K562 (cell line): ENCODE results near the gene HTR3B. TPM values are rescaled to one million over a fixed set of nuclear protein-coding genes. Genes with fewer than 3 reads are reported as not detected.

Source experiments
- ATF3 ChIP-seq, 2 experiments: fragments of 450-650 bp in 1 of 2; sonication (generic) in 1 of 2; formaldehyde crosslinking in 1 of 2; IDR thresholded peaks in 1 of 2; conservative IDR thresholded peaks in 1 of 2; 2 replicates each; pipeline versions ENCODE4 v1.6.1 to v1.8.1; 2016 to 2023; ENCODE audit warnings: mild to moderate bottlenecking in 2 of 2, moderate library complexity in 2 of 2, inconsistent platforms in 1 of 2, missing genetic modification reagents in 1 of 2
- CREB1 ChIP-seq, 2 experiments: sonication (generic) in 1 of 2; formaldehyde crosslinking in 1 of 2; IDR thresholded peaks; 2 replicates each; pipeline versions ENCODE4 v1.6.1 to v1.8.0; 2012 to 2022; ENCODE audit warnings: inconsistent platforms in 1 of 2, mild to moderate bottlenecking in 1 of 2, missing genetic modification reagents in 1 of 2, moderate library complexity in 1 of 2
- CUX1 ChIP-seq: fragments of 200-800 bp; sonication (Bioruptor generic); IDR thresholded peaks from 2 replicates; pipeline ENCODE4 v1.6.1; 2016; ENCODE audit warnings: missing genetic modification characterization, missing compliant biosample characterization
- KDM5B ChIP-seq: fragments of 200-600 bp; sonication (generic); IDR thresholded peaks from 2 replicates; pipeline ENCODE4 v1.6.1; 2012; ENCODE audit warnings: low read depth, mild to moderate bottlenecking, moderate library complexity, low read length, control low read depth, inconsistent platforms; ENCODE audit not compliant: insufficient replicate concordance
- SMC3 ChIP-seq: conservative IDR thresholded peaks from 2 replicates; pipeline ENCODE4 v1.6.1; 2011; ENCODE audit warnings: low read depth, low read length, improper control_type of control experiment; ENCODE audit not compliant: insufficient read depth
- TEAD1 ChIP-seq, 2 experiments: fragments of 450-650 bp in 1 of 2; sonication (generic) in 1 of 2; formaldehyde crosslinking; IDR thresholded peaks; 2 replicates each; pipeline versions ENCODE4 v1.4.0 to v1.8.0; 2020 to 2022; ENCODE audit warnings: mild to moderate bottlenecking in 2 of 2, missing genetic modification reagents in 1 of 2
- VEZF1 ChIP-seq: fragments of 200-800 bp; sonication (Bioruptor generic); IDR thresholded peaks from 2 replicates; pipeline ENCODE4 v1.6.1; 2017; ENCODE audit warnings: missing genetic modification characterization, missing compliant biosample characterization
- ZFX ChIP-seq: sonication (generic); formaldehyde crosslinking; IDR thresholded peaks from 2 replicates; pipeline ENCODE4 v1.8.0; 2022; ENCODE audit warnings: mild to moderate bottlenecking, missing genetic modification reagents, moderate library complexity
- ZKSCAN1 ChIP-seq: fragments of 150-350 bp; IDR thresholded peaks from 2 replicates; pipeline ENCODE4 v1.6.1; 2016; ENCODE audit warnings: low read depth, low read length
- polyA plus RNA-seq, 8 experiments: library from polyadenylated mRNA; depleted of rRNA in 4 of 8; stranded (reverse) in 5 of 8; unstranded in 3 of 8; fragments of >200 nt; fragmentation: Nextera tagmentation in 2 of 8; fragmentation: Illumina TruSeq in 1 of 8; extraction: Ambion mirVana in 2 of 8; extraction: Trizol in 1 of 8; gene quantifications; 2 replicates each; pipeline versions ENCODE4 v1.2.1 to v1.2.3, GENCODE V29; 2011 to 2014; ENCODE audit warnings: inconsistent platforms in 1 of 8, missing spikeins in 1 of 8
- total RNA-seq, 7 experiments: library from RNA; depleted of rRNA in 6 of 7; stranded (reverse); fragments of >200 nt in 6 of 7; fragmentation: Illumina TruSeq in 2 of 7; extraction: Trizol in 2 of 7; gene quantifications; 2 replicates each; pipeline versions ENCODE4 v1.2.1 to v1.2.3, GENCODE V29; 2011 to 2021; ENCODE audit warnings: low replicate concordance in 1 of 7
- TF ChIP-seq, protein P1 (sequence below): sonication (generic); formaldehyde crosslinking; IDR thresholded peaks from 2 replicates; pipeline ENCODE4 v1.9.0; 2022; ENCODE audit warnings: mild to moderate bottlenecking, missing genetic modification reagents

The HTR3B gene
- total and polyA plus RNA-seq, 9 of the 15 experiments (the other 6 are each of a cell fraction or from before 2014, with no cell fraction given) = not detected

DNA sequence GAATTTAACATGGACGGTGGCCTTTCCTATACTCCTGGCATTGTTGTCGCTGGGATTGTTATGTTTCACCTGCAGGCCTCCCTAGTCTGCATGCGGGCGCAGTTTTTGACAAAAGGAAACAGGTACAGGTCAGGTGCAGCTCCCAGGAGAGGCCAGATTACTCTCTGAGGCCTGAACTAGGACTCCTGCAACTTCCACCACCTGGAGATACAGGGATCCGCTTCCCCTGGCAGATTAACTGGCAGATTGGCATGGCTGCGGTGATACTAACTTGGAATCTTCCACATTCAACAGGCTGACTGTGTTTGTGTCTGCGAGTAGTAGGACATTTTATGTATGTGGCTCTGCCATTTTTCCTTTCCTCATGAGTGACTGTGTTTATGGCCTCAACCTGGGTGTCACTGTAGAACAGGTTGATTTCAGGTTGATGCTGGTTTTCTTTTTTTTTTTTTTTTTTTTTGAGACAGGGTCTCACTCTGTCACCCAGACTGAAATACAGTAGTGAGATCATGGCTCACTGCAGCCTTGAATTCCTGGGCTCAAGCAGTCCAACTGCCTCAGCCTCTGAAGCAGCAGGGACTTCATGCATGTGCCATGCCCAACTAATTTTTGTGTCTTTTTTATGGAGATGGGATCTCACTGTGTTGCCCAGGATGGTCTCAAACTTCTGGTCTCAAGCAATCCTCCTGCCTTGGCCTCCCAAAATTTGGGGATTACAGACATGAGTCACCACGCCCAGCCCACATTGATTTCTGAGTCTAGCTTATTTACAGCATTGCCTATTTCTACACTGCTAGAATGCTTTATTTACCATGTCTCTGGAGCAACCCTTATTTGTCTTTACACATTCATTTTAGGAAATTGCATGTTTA, 27.6 kb upstream of the HTR3B start (continued):
- TF ChIP-seq, protein P1, sequence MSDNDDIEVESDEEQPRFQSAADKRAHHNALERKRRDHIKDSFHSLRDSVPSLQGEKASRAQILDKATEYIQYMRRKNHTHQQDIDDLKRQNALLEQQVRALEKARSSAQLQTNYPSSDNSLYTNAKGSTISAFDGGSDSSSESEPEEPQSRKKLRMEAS = 0 out of 2 replicates have a peak, but pooled peaks have one; percentile 12
- TF ChIP-seq KDM5B (no peak), CUX1 (CRISPR knock-in tag) (no peak), TEAD1 (CRISPR knock-in tag; IDR thresholded peaks at IDR 0.05) (no peak), ATF3 (IDR thresholded peaks at IDR 0.05) (peak; percentile 42; the same call in 1 of the 2 replicates), ATF3 (CRISPR knock-in tag; conservative IDR thresholded peaks at IDR 0.05) (no peak), SMC3 (no peak), ZFX (peak; percentile 55), VEZF1 (no peak), CREB1 (IDR thresholded peaks at IDR 0.05) (0 out of 2 replicates have a peak, but pooled peaks have one; percentile 2), CREB1 (CRISPR knock-in tag; IDR thresholded peaks at IDR 0.05) (no peak), ZKSCAN1 (peak; percentile 92)
